ACC112 (cell line): ENCODE results near the gene KCNIP4.

Experiments
- H2AFZ ChIP-seq: fragments of 200-600 bp; sonication (generic); one replicate; pipeline ENCODE4 v1.6.0; 2017; ENCODE audit warnings: antibody characterized with exemption, low read length; ENCODE audit not compliant: unreplicated experiment
- H3K27ac ChIP-seq: fragments of 200-600 bp; sonication (generic); 2 replicates; pipeline ENCODE4 v1.5.1; 2014; ENCODE audit warnings: low read depth, mild to moderate bottlenecking, antibody characterized with exemption, low read length, moderate library complexity
- H3K27me3 ChIP-seq: fragments of 200-600 bp; sonication (generic); 2 replicates; pipeline ENCODE4 v1.6.1; 2014; ENCODE audit warnings: mild to moderate bottlenecking, antibody characterized with exemption, low read length, moderate library complexity, mixed read lengths; ENCODE audit not compliant: insufficient read depth
- H3K36me3 ChIP-seq: fragments of 200-600 bp; sonication (generic); 2 replicates; pipeline ENCODE4 v1.6.1; 2016; ENCODE audit warnings: mild to moderate bottlenecking, antibody characterized with exemption, low read length, moderate library complexity, mixed read lengths; ENCODE audit not compliant: insufficient read depth
- H3K4me1 ChIP-seq: fragments of 200-600 bp; sonication (generic); one replicate; pipeline ENCODE4 v1.6.1; 2016; ENCODE audit warnings: low read length, mixed read lengths; ENCODE audit not compliant: insufficient read depth, unreplicated experiment, control insufficient read depth
- H3K4me3 ChIP-seq: fragments of 200-600 bp; sonication (generic); 2 replicates; pipeline ENCODE4 v1.5.1; 2014; ENCODE audit warnings: mild to moderate bottlenecking, low read depth, low read length
- H3K79me2 ChIP-seq: fragments of 200-600 bp; sonication (generic); one replicate; pipeline ENCODE4 v1.6.0; 2016; ENCODE audit warnings: low read length; ENCODE audit not compliant: control insufficient read depth, unreplicated experiment, insufficient read depth

KCNIP4 gene

GRCh38 chr4:20895208-20895607 lies 1053.4 kb downstream of the KCNIP4 start:
- no peaks in the 10 kb centered on the region for H3K36me3 ChIP-seq
- no peaks in the 10 kb centered on the region for H3K79me2 ChIP-seq
- H3K27ac ChIP-seq, result no peak overlapping the region
- no peaks in the 10 kb centered on the region for H3K4me1 ChIP-seq
- H3K27me3 ChIP-seq, result no peaks in the 10 kb centered on the region
- H3K4me3 ChIP-seq, result no peak overlapping the region
- H2AFZ ChIP-seq, result no peak overlapping the region

GRCh38 chr4:20890761-20891160 lies 1057.8 kb downstream of the KCNIP4 start:
- Histone ChIP-seq H3K36me3 (no peaks in the 10 kb centered on the region), H3K4me1 (no peaks in the 10 kb centered on the region), H3K4me3 (no peak overlapping the region), H3K27ac (no peak overlapping the region), H3K27me3 (no peaks in the 10 kb centered on the region), H3K79me2 (no peaks in the 10 kb centered on the region), H2AFZ (no peak overlapping the region)

GRCh38 chr4:20889901-20890300 lies 1058.7 kb downstream of the KCNIP4 start:
- no peaks in the 10 kb centered on the region for H3K79me2 ChIP-seq
- H3K36me3 ChIP-seq, result no peaks in the 10 kb centered on the region
- H3K4me3 ChIP-seq, result no peak overlapping the region
- H3K27ac ChIP-seq, result no peak overlapping the region
- H2AFZ ChIP-seq, result no peak overlapping the region
- no peaks in the 10 kb centered on the region for H3K4me1 ChIP-seq
- H3K27me3 ChIP-seq, result no peaks in the 10 kb centered on the region

- H3K27ac ChIP-seq, result no peak overlapping the region
- H3K4me3 ChIP-seq, result no peak overlapping the region
- H2AFZ ChIP-seq, result no peak overlapping the region
- H3K36me3 ChIP-seq, result no peaks in the 10 kb centered on the region
- no peaks in the 10 kb centered on the region for H3K79me2 ChIP-seq
- H3K4me1 ChIP-seq, result no peaks in the 10 kb centered on the region
- H3K27me3 ChIP-seq, result peaks cover 12% of the 10 kb centered on the region; the same call in 1 of the 2 replicates
These were observed 1064.9 kb downstream of the KCNIP4 start for GRCh38 chr4:20883677-20884076.

GRCh38 chr4:20883231-20883630 lies 1065.3 kb downstream of the KCNIP4 start:
- Histone ChIP-seq H3K36me3 (no peaks in the 10 kb centered on the region), H2AFZ (no peak overlapping the region), H3K27me3 (peaks cover 12% of the 10 kb centered on the region; the same call in 1 of the 2 replicates), H3K79me2 (no peaks in the 10 kb centered on the region), H3K27ac (no peak overlapping the region), H3K4me1 (no peaks in the 10 kb centered on the region), H3K4me3 (no peak overlapping the region)

- H3K27ac ChIP-seq, result no peak overlapping the region
- H3K4me1 ChIP-seq, result no peaks in the 10 kb centered on the region
- no peak overlapping the region for H3K4me3 ChIP-seq
- H3K27me3 ChIP-seq, result peaks cover 12% of the 10 kb centered on the region; the same call in 1 of the 2 replicates
- H3K36me3 ChIP-seq, result no peaks in the 10 kb centered on the region
- H3K79me2 ChIP-seq, result no peaks in the 10 kb centered on the region
- H2AFZ ChIP-seq, result no peak overlapping the region
These were observed 1066.1 kb downstream of the KCNIP4 start for GRCh38 chr4:20882500-20882899.

- no peaks in the 10 kb centered on the region for H3K36me3 ChIP-seq
- H3K4me1 ChIP-seq, result no peaks in the 10 kb centered on the region
These were observed 1066.9 kb downstream of the KCNIP4 start for GRCh38 chr4:20881658-20882057.

GRCh38 chr4:20878806-20879205 lies 1069.8 kb downstream of the KCNIP4 start:
- Histone ChIP-seq H2AFZ (no peak overlapping the region), H3K79me2 (no peaks in the 10 kb centered on the region), H3K27me3 (peaks cover 12% of the 10 kb centered on the region; the same call in 1 of the 2 replicates), H3K27ac (no peak overlapping the region), H3K36me3 (no peaks in the 10 kb centered on the region), H3K4me1 (no peaks in the 10 kb centered on the region), H3K4me3 (no peak overlapping the region)

More at GRCh38 chr4:20881658-20882057, 1066.9 kb downstream of the KCNIP4 start:
- Histone ChIP-seq H3K4me3 (no peak overlapping the region), H3K27ac (no peak overlapping the region), H3K27me3 (peaks cover 12% of the 10 kb centered on the region; the same call in 1 of the 2 replicates), H3K79me2 (no peaks in the 10 kb centered on the region), H2AFZ (no peak overlapping the region)

- Histone ChIP-seq H3K27me3 (no peaks in the 10 kb centered on the region), H3K4me3 (no peak overlapping the region), H3K27ac (no peak overlapping the region), H3K79me2 (no peaks in the 10 kb centered on the region), H3K4me1 (no peaks in the 10 kb centered on the region), H2AFZ (no peak overlapping the region), H3K36me3 (no peaks in the 10 kb centered on the region)
These were observed 1078.1 kb downstream of the KCNIP4 start for GRCh38 chr4:20870436-20870835.

GRCh38 chr4:20868108-20868507 lies 1080.5 kb downstream of the KCNIP4 start:
- no peak overlapping the region for H2AFZ ChIP-seq
- H3K4me3 ChIP-seq, result no peak overlapping the region
- no peak overlapping the region for H3K27ac ChIP-seq
- H3K27me3 ChIP-seq, result no peaks in the 10 kb centered on the region
- no peaks in the 10 kb centered on the region for H3K36me3 ChIP-seq
- H3K4me1 ChIP-seq, result no peaks in the 10 kb centered on the region
- no peaks in the 10 kb centered on the region for H3K79me2 ChIP-seq

- Histone ChIP-seq H3K4me3 (no peak overlapping the region), H3K27ac (no peak overlapping the region), H3K79me2 (no peaks in the 10 kb centered on the region), H3K4me1 (no peaks in the 10 kb centered on the region), H2AFZ (no peak overlapping the region), H3K36me3 (no peaks in the 10 kb centered on the region), H3K27me3 (peaks cover 4% of the 10 kb centered on the region; the same call in 1 of the 2 replicates)
These were observed 1087.7 kb downstream of the KCNIP4 start for GRCh38 chr4:20860878-20861277.
